ENCODE measurements around the gene MSLN. TPM values are rescaled to one million over a fixed set of nuclear protein-coding genes. Genes with fewer than 3 reads are reported as not detected.

MSLN gene
- total and polyA plus RNA-seq, 2 donors (not counting 3 experiments of a cell fraction or from before 2014, with no cell fraction given) = not detected

DNA sequence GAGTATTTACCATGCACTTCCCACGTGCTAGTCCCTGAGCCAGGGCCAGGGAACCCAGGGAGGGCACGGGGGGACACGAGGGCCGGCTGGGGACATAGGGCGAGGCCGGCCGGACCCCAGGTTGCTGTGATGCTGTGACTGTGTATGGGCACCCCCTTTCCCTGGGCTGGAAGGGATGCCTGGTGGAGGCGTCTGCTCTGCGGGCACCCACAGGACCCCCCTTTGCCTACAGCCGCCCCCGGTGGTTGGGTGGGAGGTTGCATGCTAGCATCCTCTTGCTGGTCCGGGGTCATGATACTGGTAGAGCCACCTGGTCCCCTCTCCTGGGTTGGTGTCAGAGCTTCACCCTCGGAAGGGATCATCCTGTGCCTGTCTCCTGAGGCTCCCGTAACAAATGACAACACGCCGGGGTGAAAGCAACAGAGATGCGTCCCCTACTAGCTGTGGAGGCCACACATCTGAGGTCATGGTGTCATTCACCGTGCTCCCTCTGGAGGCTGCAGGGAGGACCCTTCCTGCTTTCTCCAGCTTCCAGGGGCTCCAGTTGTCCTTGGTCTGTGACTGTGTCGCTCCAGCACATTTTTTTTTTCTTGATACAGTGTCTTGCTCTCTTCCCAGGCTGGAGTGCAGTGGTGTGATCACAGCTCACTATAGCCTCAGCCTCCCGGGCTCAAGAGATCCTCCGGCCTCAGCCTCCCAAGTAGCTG lies 16.6 kb upstream of the MSLN start:
- H3K9me3 ChIP-seq (replicated peaks; ENCODE audit: control insufficient read depth, insufficient read depth, low read length) = no peaks in the 10 kb centered on the region
- H3K4me3 ChIP-seq (replicated peaks in 1 of 3; ENCODE audit: insufficient read depth in 1 of 3, low read depth in 1 of 3, low read length in 3 of 3) = no peak overlapping the region
- no peak overlapping the region for H3K4me2 ChIP-seq (ENCODE audit: insufficient read depth, low read length)
- DNase-seq (ENCODE audit: low read depth, low spot score) (no peak), FAIRE-seq (no peak)
- H3K9me1 ChIP-seq (replicated peaks; ENCODE audit: control insufficient read depth, extremely low read depth, insufficient read depth, low read length) = no peaks in the 10 kb centered on the region
- H3K9ac ChIP-seq (replicated peaks; ENCODE audit: extremely low read depth, insufficient read depth, low read length) = no peak overlapping the region
- no TSS peak for BruUV-seq (replicated peaks)
- H3K79me2 ChIP-seq (ENCODE audit: control insufficient read depth, insufficient read depth, low read length) = peaks cover 6% of the 10 kb centered on the region
- H3K27ac ChIP-seq (ENCODE audit: insufficient read depth, low read depth, low read length) = no peak overlapping the region
- TF ChIP-seq GATA2 (IDR thresholded peaks at IDR 0.05; ENCODE audit: insufficient read depth, insufficient read length, low read depth, low read length) (no peak), EZH2 (IDR thresholded peaks at IDR 0.05; ENCODE audit: borderline replicate concordance, low read depth, low read length, severe bottlenecking) (no peak), CTCF (IDR thresholded peaks at IDR 0.05; ENCODE audit: extremely low read depth in 1 of 2, insufficient read depth in 1 of 2, low read depth in 1 of 2, low read length in 2 of 2) (peak in 1 of 2 donors; percentile 16), POLR2AphosphoS5 (IDR thresholded peaks at IDR 0.05; ENCODE audit: insufficient read depth, low read depth, low read length) (no peak), MYC (IDR thresholded peaks at IDR 0.05; ENCODE audit: low read depth, low read length) (no peak), POLR2A (IDR thresholded peaks at IDR 0.05; ENCODE audit: low read depth, low read length) (no peak), FOS (IDR thresholded peaks at IDR 0.05; ENCODE audit: borderline replicate concordance, insufficient read depth, low read length) (no peak)
- TF ChIP-seq, protein P1, sequence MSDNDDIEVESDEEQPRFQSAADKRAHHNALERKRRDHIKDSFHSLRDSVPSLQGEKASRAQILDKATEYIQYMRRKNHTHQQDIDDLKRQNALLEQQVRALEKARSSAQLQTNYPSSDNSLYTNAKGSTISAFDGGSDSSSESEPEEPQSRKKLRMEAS (IDR thresholded peaks at IDR 0.05; ENCODE audit: insufficient read depth, insufficient read length) = no peak
- H4K20me1 ChIP-seq (replicated peaks; ENCODE audit: control insufficient read depth, extremely low read depth, insufficient read depth, low read length) = no peaks in the 10 kb centered on the region
- H3K27me3 ChIP-seq (ENCODE audit: control insufficient read depth in 2 of 2, insufficient read depth in 2 of 2, low read length in 2 of 2) = no peaks in the 10 kb centered on the region
- H3K36me3 ChIP-seq (ENCODE audit: control insufficient read depth in 2 of 2, extremely low read depth in 1 of 2, insufficient read depth in 2 of 2, low read length in 2 of 2) = no peaks in the 10 kb centered on the region
- dilution Hi-C loops (cut with MboI; ENCODE audit: extremely low pct_ligation_motif_present, low sequenced_read_pairs) (no loop called here), intact Hi-C loops (cut with micrococcal nuclease) (loop anchor here (5.0 kb wide), 1 partner anchor 43 kb away; the partner anchor contains the start of genes CHTF18 and RPUSD1)
- POLR2A ChIA-PET = no interaction called here
- no peak overlapping the region for H2AFZ ChIP-seq (ENCODE audit: low read depth, low read length)
- peaks cover 10% of the 10 kb centered on the region for H3K4me1 ChIP-seq (ENCODE audit: control insufficient read depth, extremely low read depth, insufficient read depth, low read length)
- CTCF ChIA-PET = interaction anchor here (1.7 kb wide), 1 partner anchor 41 kb away, joined by 4 read pairs; no protein-coding TSS in a partner anchor

Data from endothelial cell of umbilical vein (primary cell).